ENCODE measurements around the gene PROKR1. TPM values are rescaled to one million over a fixed set of nuclear protein-coding genes. Genes with fewer than 3 reads are reported as not detected.
"Not testable (repeated sequence)": the region's sequence is repeated elsewhere in the genome, so short reads cannot be mapped to it uniquely, and the experiment has no call there.

PROKR1 gene
- not detected for total RNA-seq

DNA sequence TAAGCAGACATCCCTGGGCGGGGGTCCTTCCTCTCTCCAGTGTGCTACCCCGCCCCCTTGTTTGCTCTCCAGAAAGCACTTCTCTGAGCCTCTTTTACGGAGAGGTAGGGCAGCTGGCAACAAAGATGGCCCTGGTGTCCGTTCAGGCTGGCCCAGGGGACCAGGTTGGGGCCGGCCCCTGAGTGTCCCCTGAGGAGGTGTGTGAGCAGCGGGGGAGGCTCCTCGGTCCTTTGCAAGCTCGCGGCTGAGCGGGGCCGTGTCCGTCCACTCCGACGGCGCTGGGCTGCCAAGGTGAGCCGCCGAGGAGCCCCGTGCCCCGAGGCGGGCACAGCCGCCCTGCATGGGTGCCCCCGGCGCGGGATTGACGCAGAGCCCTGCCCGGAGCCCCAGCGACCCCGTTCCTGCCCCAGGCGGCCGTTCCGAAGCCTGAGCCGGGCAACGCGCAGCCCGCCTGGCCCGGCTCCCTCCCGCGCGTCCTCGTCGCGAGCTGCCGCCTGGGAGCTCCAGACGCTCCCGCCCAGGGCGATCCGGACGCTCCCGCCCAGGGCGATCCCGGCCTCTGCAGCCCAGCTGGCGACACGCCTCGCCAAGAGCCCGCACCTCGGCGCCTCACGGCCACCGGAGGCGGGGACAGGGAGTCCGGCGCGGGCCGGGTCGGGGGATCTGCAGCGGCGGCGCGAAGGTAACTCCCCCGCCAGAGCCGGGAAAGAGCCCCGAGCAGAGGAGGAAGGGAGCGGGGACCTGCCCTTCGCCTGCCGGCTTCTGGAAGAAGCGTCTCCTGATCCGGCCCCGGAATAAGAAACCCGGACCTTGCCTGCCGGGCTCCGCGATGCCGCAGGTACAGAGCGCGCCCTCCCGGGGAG lies at the start of gene PROKR1:
PROKR1 (plus strand) TSS at position 569 of the 863 bp plus-strand sequence. CDS start 2,243 bp downstream, outside the sequence.
- Histone ChIP-seq H3K4me3 (peak within 1 kb of the TSS; percentile 1 to 28), H3K9me3 (no peaks in the 10 kb centered on the region), H3K36me3 (replicated peaks in 1 of 2; ENCODE audit: insufficient read depth in 1 of 2, low read depth in 2 of 2) (no peaks in the 10 kb centered on the region), H3K27ac (no peak within 1 kb of the TSS), H3K27me3 (peaks cover 0 to 20% of the 10 kb centered on the region in 2 donors), H3K4me1 (peaks cover 12% of the 10 kb centered on the region)
- 2 to 3% methylated on average over 17 to 68 of the region's 86 CpGs for WGBS, 2 donors
- intact Hi-C loops (cut with DNase I), result no loop called here
- no peak for TF ChIP-seq POLR2A (IDR thresholded peaks at IDR 0.05)
- no peak for TF ChIP-seq CTCF (IDR thresholded peaks at IDR 0.05)
- ATAC-seq, result peak; percentile 77
- DNase-seq, result peak; percentile 25 to 63 (median 42)

- no peaks in the 10 kb centered on the region for H3K9me3 ChIP-seq
- H3K27me3 ChIP-seq, result no peaks in the 10 kb centered on the region
- H3K4me3 ChIP-seq, result no peak overlapping the region
- ATAC-seq, result no peak
- 86 to 100% methylated on average over 1 of the region's 1 CpG for WGBS, 2 donors
- intact Hi-C loops (cut with DNase I), result no loop called here
- TF ChIP-seq CTCF (IDR thresholded peaks at IDR 0.05) (no peak), POLR2A (IDR thresholded peaks at IDR 0.05) (no peak)
- H3K36me3 ChIP-seq (replicated peaks in 1 of 2; ENCODE audit: insufficient read depth in 1 of 2, low read depth in 2 of 2), result no peaks in the 10 kb centered on the region
- DNase-seq, result no peak
- H3K27ac ChIP-seq, result peak overlapping the region in 2 of 4 donors; percentile 39 to 70
- H3K4me1 ChIP-seq, result peaks cover 15% of the 10 kb centered on the region
These were observed 49.3 kb upstream of the PROKR1 start for GRCh38 chr2:68594041-68594440.

DNA sequence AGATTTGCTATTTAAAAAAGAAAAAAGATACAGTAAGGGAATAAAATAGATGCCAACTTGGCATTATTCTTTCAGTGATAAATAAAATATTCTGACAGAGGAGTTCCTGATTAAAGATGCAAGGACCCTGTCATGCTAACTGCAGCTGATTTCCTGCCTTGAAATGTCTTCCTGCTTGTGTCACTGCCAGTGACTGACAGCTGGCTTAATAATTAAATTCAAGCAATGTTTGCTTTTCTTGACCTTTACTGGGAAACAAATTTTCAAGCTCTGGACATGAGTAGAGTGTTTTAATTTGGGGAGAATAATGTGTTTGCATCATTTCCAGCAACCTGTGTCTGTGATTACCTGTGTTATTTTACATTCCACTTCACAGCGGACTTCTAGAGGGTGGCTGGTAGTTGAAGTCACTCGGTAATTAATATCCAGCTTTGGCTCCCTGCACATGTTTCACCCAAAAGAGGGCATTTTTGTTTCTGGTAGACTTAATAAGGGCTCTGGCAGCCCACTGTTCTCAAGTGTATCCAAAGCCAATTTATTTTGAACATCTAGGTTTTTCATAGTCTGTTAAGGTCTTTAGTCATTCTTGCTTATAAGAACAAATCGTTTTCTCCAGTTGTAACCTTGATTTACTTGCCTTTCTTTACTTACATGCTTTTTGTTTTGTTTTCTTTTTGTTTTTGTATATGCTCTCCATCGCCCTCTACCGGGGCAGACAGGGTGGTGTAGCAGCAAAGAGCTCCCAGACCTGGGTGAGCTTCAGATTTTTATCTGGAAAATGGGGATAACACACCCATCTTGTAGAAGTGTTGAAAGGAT lies 48.5 kb upstream of the PROKR1 start:
- Histone ChIP-seq H3K27me3 (no peaks in the 10 kb centered on the region), H3K4me3 (no peak overlapping the region), H3K36me3 (replicated peaks in 1 of 2; ENCODE audit: insufficient read depth in 1 of 2, low read depth in 2 of 2) (no peaks in the 10 kb centered on the region), H3K27ac (peak overlapping the region in 3 of 4 donors; percentile 39 to 75 (median 70)), H3K9me3 (no peaks in the 10 kb centered on the region), H3K4me1 (peaks cover 15% of the 10 kb centered on the region)
- TF ChIP-seq POLR2A (IDR thresholded peaks at IDR 0.05) (no peak), CTCF (IDR thresholded peaks at IDR 0.05) (peak; percentile 49 to 84 (median 68))
- 1 to 6% methylated on average over 5 of the region's 5 CpGs for WGBS, 2 donors
- intact Hi-C loops (cut with DNase I), result no loop called here
- peak; percentile 68 for ATAC-seq
- DNase-seq, result peak; percentile 28 to 60 (median 48)

GRCh38 chr2:68595493-68595785 lies 47.9 kb upstream of the PROKR1 start:
- 34% methylated on average over 2 of the region's 2 CpGs for WGBS, 2 donors
- DNase-seq; H3K9me3 ChIP-seq; intact Hi-C loops (cut with DNase I); ATAC-seq; H3K36me3 ChIP-seq (replicated peaks in 1 of 2; ENCODE audit: insufficient read depth in 1 of 2, low read depth in 2 of 2); H3K27me3 ChIP-seq; H3K4me3 ChIP-seq: not testable (repeated sequence)
- H3K27ac ChIP-seq, result peak overlapping the region in 2 of 4 donors; percentile 70 to 75
- peaks cover 15% of the 10 kb centered on the region for H3K4me1 ChIP-seq

- H3K27ac ChIP-seq; H3K36me3 ChIP-seq (replicated peaks in 1 of 2; ENCODE audit: insufficient read depth in 1 of 2, low read depth in 2 of 2); H3K27me3 ChIP-seq; H3K4me1 ChIP-seq; ATAC-seq; DNase-seq; intact Hi-C loops (cut with DNase I); H3K4me3 ChIP-seq; H3K9me3 ChIP-seq: not testable (repeated sequence)
- 85 to 91% methylated on average over 3 of the region's 3 CpGs for WGBS, 2 donors
These were observed 42.9 kb upstream of the PROKR1 start for GRCh38 chr2:68600495-68600894.

Measured in body of pancreas (tissue), 4 donors.